ENCODE data around the gene LACTBL1. TPM values are rescaled to one million over a fixed set of nuclear protein-coding genes. Genes with fewer than 3 reads are reported as not detected.

Gene LACTBL1
- total and polyA plus RNA-seq, 2 of the 8 experiments (the other 6 are each of a cell fraction or from before 2014, with no cell fraction given): not detected

- Histone ChIP-seq H2BK12ac (ENCODE audit: low read depth, low read length) (no peak overlapping the region), H4K91ac (replicated peaks; ENCODE audit: insufficient read length, low read length) (no peak overlapping the region), H3K9me3 (ENCODE audit: insufficient read depth in 2 of 2, low read depth in 1 of 2, low read length in 1 of 2) (no peaks in the 10 kb centered on the region), H3K79me2 (ENCODE audit: control insufficient read depth in 1 of 2, insufficient read depth in 2 of 2, low read length in 2 of 2) (no peaks in the 10 kb centered on the region), H3K27ac (ENCODE audit: low read depth, low read length) (no peak overlapping the region), H3K23me2 (ENCODE audit: low read depth, low read length) (no peaks in the 10 kb centered on the region), H3K36me3 (ENCODE audit: control insufficient read depth in 2 of 4, insufficient read depth in 4 of 4, low read length in 3 of 4) (no peaks in the 10 kb centered on the region), H3K56ac (replicated peaks; ENCODE audit: insufficient read length, low read depth, low read length) (no peak overlapping the region), H2BK20ac (ENCODE audit: low read length) (no peak overlapping the region), H2BK15ac (ENCODE audit: low read length) (no peak overlapping the region), H2AFZ (ENCODE audit: low read length) (no peak overlapping the region), H3K27me3 (replicated peaks in 1 of 4; ENCODE audit: control insufficient read depth in 3 of 4, extremely low read depth in 1 of 4, insufficient read depth in 3 of 4, low read length in 3 of 4) (no peaks in the 10 kb centered on the region), H3K4ac (replicated peaks; ENCODE audit: insufficient read length, low read depth, low read length) (no peak overlapping the region), H3K4me3 (ENCODE audit: extremely low read depth in 1 of 4, insufficient read depth in 2 of 4, low read depth in 3 of 4, low read length in 4 of 4) (no peak overlapping the region), H3K14ac (ENCODE audit: insufficient read length) (no peak overlapping the region), H4K8ac (ENCODE audit: extremely low read depth, insufficient read depth, low read length) (no peak overlapping the region), H2AK5ac (ENCODE audit: low read depth, low read length) (no peak overlapping the region), H3K4me1 (replicated peaks in 1 of 4; ENCODE audit: control insufficient read depth in 3 of 4, insufficient read depth in 4 of 4, low read length in 3 of 4) (peaks cover 0 to 5% (median under 1%) of the 10 kb centered on the region in 4 experiments; a peak in 2 of 7 replicates), H2BK120ac (replicated peaks; ENCODE audit: low read depth, low read length) (no peak overlapping the region), H3K23ac (ENCODE audit: insufficient read length) (no peak overlapping the region), H3K79me1 (ENCODE audit: low read depth, low read length) (no peaks in the 10 kb centered on the region), H3K4me2 (ENCODE audit: insufficient read depth in 1 of 2, low read depth in 2 of 2, low read length in 2 of 2) (no peak overlapping the region), H4K5ac (ENCODE audit: insufficient read length, low read depth, low read length) (no peak overlapping the region), H3K18ac (ENCODE audit: extremely low read depth, low read length) (no peak overlapping the region), H2BK5ac (ENCODE audit: low read depth, low read length) (no peak overlapping the region), H4K20me1 (replicated peaks in 1 of 2; ENCODE audit: control insufficient read depth in 1 of 2, insufficient read depth in 2 of 2, low read length in 2 of 2) (no peaks in the 10 kb centered on the region), H3K9ac (replicated peaks in 1 of 4; ENCODE audit: extremely low read depth in 1 of 4, low read depth in 3 of 4, low read length in 3 of 4) (no peak overlapping the region)
- CTCF ChIA-PET (ENCODE audit: partially characterized antibody): no interaction called here
- POLR2A ChIA-PET (ENCODE audit: partially characterized antibody): interaction anchor here (0.8 to 0.9 kb wide), 2 partner anchors 11 to 174 kb away, joined by 3 to 4 read pairs; no protein-coding TSS in a partner anchor
- FAIRE-seq: no peak
- no peak for DNase-seq (ENCODE audit: low read depth in 1 of 2, low spot score in 2 of 2)
- 96% methylated on average over 2 of the region's 2 CpGs; no CpG with 5 or more reads in 1 of the 2 experiments for WGBS, 2 experiments (ENCODE audit: extremely low coverage in 1 of 2, insufficient coverage in 1 of 2, insufficient read length in 1 of 2, insufficient replicate concordance in 2 of 2, low coverage in 1 of 2, low lambda C conversion rate in 2 of 2, missing lambda C conversion rate in 1 of 2)
- TF ChIP-seq EGR1 (IDR thresholded peaks at IDR 0.05; ENCODE audit: borderline replicate concordance, low read depth, low read length) (no peak), CTCF (IDR thresholded peaks at IDR 0.05; ENCODE audit: control extremely low read depth in 1 of 3, insufficient read depth in 1 of 3, low read depth in 1 of 3, low read length in 3 of 3) (no peak), KDM4A (IDR thresholded peaks at IDR 0.05; ENCODE audit: low read depth, low read length, severe bottlenecking) (no peak), GABPA (IDR thresholded peaks at IDR 0.05; ENCODE audit: borderline replicate concordance, insufficient read depth, low read length) (no peak), HDAC2 (IDR thresholded peaks at IDR 0.05; ENCODE audit: borderline replicate concordance in 1 of 2, low read depth in 2 of 2, low read length in 2 of 2) (no peak), ATF3 (IDR thresholded peaks at IDR 0.05; ENCODE audit: insufficient read depth, low read depth, low read length) (no peak), FOSL1 (IDR thresholded peaks at IDR 0.05; ENCODE audit: insufficient read depth, low read depth, low read length) (no peak)
Observed at GRCh38 chr1:23008901-23009300, 36.2 kb upstream of the LACTBL1 start.

Measured in H1 (cell line).